Neutrophil (primary cell): ENCODE results near the gene COX7A2.

Experiments
- H3K27ac ChIP-seq: fragments of 200-600 bp; sonication (generic); 2 replicates; pipeline ENCODE4 v1.5.1; 2016; ENCODE audit warnings: mild to moderate bottlenecking, moderate library complexity
- H3K27me3 ChIP-seq: fragments of 200-600 bp; sonication (generic); 2 replicates; pipeline ENCODE4 v1.6.0; 2016; ENCODE audit warnings: mild to moderate bottlenecking
- H3K36me3 ChIP-seq: fragments of 200-600 bp; sonication (generic); 2 replicates; pipeline ENCODE4 v1.5.1; 2017
- H3K4me1 ChIP-seq, 2 experiments: fragments of 200-600 bp in 1 of 2; sonication (generic) in 1 of 2; 1 replicate in 1 of 2; 2 replicates in 1 of 2; pipeline versions ENCODE4 v1.5.1 to v1.6.1; 2013 to 2016; ENCODE audit warnings: low read depth in 1 of 2, low read length in 1 of 2, mild to moderate bottlenecking in 1 of 2, moderate library complexity in 1 of 2; ENCODE audit not compliant: control insufficient read depth in 1 of 2, insufficient read depth in 1 of 2
- H3K4me3 ChIP-seq, 2 experiments: fragments of 200-600 bp in 1 of 2; sonication (generic) in 1 of 2; 1 replicate in 1 of 2; 2 replicates in 1 of 2; pipeline ENCODE4 v1.5.1; 2013 to 2016; ENCODE audit warnings: low read depth in 1 of 2, low read length in 1 of 2, mild to moderate bottlenecking in 1 of 2, moderate library complexity in 1 of 2
- H3K9me3 ChIP-seq: fragments of 200-600 bp; sonication (generic); 2 replicates; pipeline ENCODE4 v1.5.1; 2016
- CTCF ChIP-seq: fragments of 200-600 bp; sonication (generic); IDR thresholded peaks from 2 replicates; pipeline ENCODE4 v1.5.1; 2016; ENCODE audit warnings: antibody characterized with exemption

The COX7A2 gene

GRCh38 chr6:75206576-75207342 lies 36.8 kb downstream of the COX7A2 start:
- Histone ChIP-seq H3K4me3 (no peak overlapping the region), H3K27me3 (peaks cover 94% of the 10 kb centered on the region), H3K36me3 (no peaks in the 10 kb centered on the region), H3K4me1 (peaks cover 16 to 32% of the 10 kb centered on the region in 2 experiments), H3K9me3 (no peaks in the 10 kb centered on the region), H3K27ac (no peak overlapping the region)
- TF ChIP-seq CTCF, result no peak

GRCh38 chr6:75205776-75206575 lies 37.6 kb downstream of the COX7A2 start, which contains the start of gene COL12A1:
Gene COL12A1 (minus strand): TSS chr6:75206053. CDS start chr6:75202792, 3,261 bp downstream.
- Histone ChIP-seq H3K36me3 (no peaks in the 10 kb centered on the region), H3K9me3 (no peaks in the 10 kb centered on the region), H3K4me3 (no peak within 1 kb of the TSS), H3K27ac (no peak within 1 kb of the TSS), H3K27me3 (peaks cover 100% of the 10 kb centered on the region), H3K4me1 (peaks cover 16 to 32% of the 10 kb centered on the region in 2 experiments)
- TF ChIP-seq CTCF, result no peak

- H3K4me3 ChIP-seq, result no peak overlapping the region
- H3K27me3 ChIP-seq, result peaks cover 100% of the 10 kb centered on the region
- H3K9me3 ChIP-seq, result no peaks in the 10 kb centered on the region
- H3K4me1 ChIP-seq, result peaks cover 16 to 32% of the 10 kb centered on the region in 2 experiments
- no peaks in the 10 kb centered on the region for H3K36me3 ChIP-seq
- TF ChIP-seq CTCF, result no peak
- no peak overlapping the region for H3K27ac ChIP-seq
These were observed 38.4 kb downstream of the COX7A2 start for GRCh38 chr6:75204959-75205775.

- H3K9me3 ChIP-seq, result no peaks in the 10 kb centered on the region
- H3K4me1 ChIP-seq, result peaks cover 16 to 32% of the 10 kb centered on the region in 2 experiments
- no peaks in the 10 kb centered on the region for H3K36me3 ChIP-seq
- no peak overlapping the region for H3K4me3 ChIP-seq
- H3K27me3 ChIP-seq, result peaks cover 100% of the 10 kb centered on the region
- no peak overlapping the region for H3K27ac ChIP-seq
- TF ChIP-seq CTCF, result no peak
These were observed 39.2 kb downstream of the COX7A2 start for GRCh38 chr6:75204217-75204958.

- TF ChIP-seq CTCF, result no peak
- Histone ChIP-seq H3K9me3 (no peaks in the 10 kb centered on the region), H3K27me3 (peaks cover 100% of the 10 kb centered on the region), H3K36me3 (no peaks in the 10 kb centered on the region), H3K4me3 (no peak overlapping the region), H3K4me1 (peaks cover 15 to 29% of the 10 kb centered on the region in 2 experiments), H3K27ac (no peak overlapping the region)
These were observed 39.9 kb downstream of the COX7A2 start for GRCh38 chr6:75203721-75204120.
